ENCODE data around the gene LRRK2. TPM values are rescaled to one million over a fixed set of nuclear protein-coding genes. Genes with fewer than 3 reads are reported as not detected.

Gene LRRK2
- total RNA-seq, 1 donor from 2014 or later, result 2.1 TPM

- H3K27me3 Mint-ChIP-seq (ENCODE audit: low read depth), result no peaks in the 10 kb centered on the region
- no peak for TF ChIP-seq CTCF (conservative IDR thresholded peaks at IDR 0.05)
- H3K36me3 Mint-ChIP-seq (ENCODE audit: low read depth), result no peaks in the 10 kb centered on the region
- H3K9me3 Mint-ChIP-seq, result no peaks in the 10 kb centered on the region
- peak overlapping the region; percentile 24 for H3K4me3 Mint-ChIP-seq
- DNase-seq (ENCODE audit: low read depth, low spot score), result no peak
- H3K4me1 Mint-ChIP-seq, result peaks cover 41% of the 10 kb centered on the region
- peak overlapping the region; percentile 1 for H3K27ac Mint-ChIP-seq (ENCODE audit: unreplicated experiment)
Measured at GRCh38 chr12:40310211-40310610, 85.4 kb downstream of the LRRK2 start.

GRCh38 chr12:40312196-40312595, 87.4 kb downstream of the LRRK2 start:
- H3K27me3 Mint-ChIP-seq (ENCODE audit: low read depth), result no peaks in the 10 kb centered on the region
- H3K27ac Mint-ChIP-seq (ENCODE audit: unreplicated experiment), result no peak overlapping the region
- H3K9me3 Mint-ChIP-seq, result no peaks in the 10 kb centered on the region
- H3K36me3 Mint-ChIP-seq (ENCODE audit: low read depth), result no peaks in the 10 kb centered on the region
- H3K4me1 Mint-ChIP-seq, result peaks cover 41% of the 10 kb centered on the region
- no peak for DNase-seq (ENCODE audit: low read depth, low spot score)
- TF ChIP-seq CTCF (conservative IDR thresholded peaks at IDR 0.05), result no peak
- H3K4me3 Mint-ChIP-seq, result peak overlapping the region; percentile 59

GRCh38 chr12:40312982-40313576, 88.3 kb downstream of the LRRK2 start:
- H3K27me3 Mint-ChIP-seq (ENCODE audit: low read depth), result no peaks in the 10 kb centered on the region
- peaks cover 41% of the 10 kb centered on the region for H3K4me1 Mint-ChIP-seq
- no peaks in the 10 kb centered on the region for H3K9me3 Mint-ChIP-seq
- DNase-seq (ENCODE audit: low read depth, low spot score), result no peak
- no peak overlapping the region for H3K27ac Mint-ChIP-seq (ENCODE audit: unreplicated experiment)
- H3K36me3 Mint-ChIP-seq (ENCODE audit: low read depth), result no peaks in the 10 kb centered on the region
- peak overlapping the region; percentile 59 for H3K4me3 Mint-ChIP-seq
- TF ChIP-seq CTCF (conservative IDR thresholded peaks at IDR 0.05), result peak; percentile 76

- no peaks in the 10 kb centered on the region for H3K27me3 Mint-ChIP-seq (ENCODE audit: low read depth)
- H3K4me3 Mint-ChIP-seq, result no peak overlapping the region
- DNase-seq (ENCODE audit: low read depth, low spot score), result no peak
- no peak overlapping the region for H3K27ac Mint-ChIP-seq (ENCODE audit: unreplicated experiment)
- H3K4me1 Mint-ChIP-seq, result peaks cover 37% of the 10 kb centered on the region
- no peaks in the 10 kb centered on the region for H3K9me3 Mint-ChIP-seq
- no peak for TF ChIP-seq CTCF (conservative IDR thresholded peaks at IDR 0.05)
- H3K36me3 Mint-ChIP-seq (ENCODE audit: low read depth), result no peaks in the 10 kb centered on the region
Measured at GRCh38 chr12:40313928-40314327, 89.1 kb downstream of the LRRK2 start.

GRCh38 chr12:40314927-40315326, 90.1 kb downstream of the LRRK2 start:
- H3K4me1 Mint-ChIP-seq, result peaks cover 28% of the 10 kb centered on the region

More at GRCh38 chr12:40314927-40315326, 90.1 kb downstream of the LRRK2 start:
- Mint-ChIP-seq H3K27me3 (ENCODE audit: low read depth) (no peaks in the 10 kb centered on the region), H3K27ac (ENCODE audit: unreplicated experiment) (no peak overlapping the region), H3K9me3 (no peaks in the 10 kb centered on the region), H3K4me3 (no peak overlapping the region), H3K36me3 (ENCODE audit: low read depth) (no peaks in the 10 kb centered on the region)
- no peak for DNase-seq (ENCODE audit: low read depth, low spot score)
- TF ChIP-seq CTCF (conservative IDR thresholded peaks at IDR 0.05), result no peak

Measured in neural crest cell (in vitro differentiated cells).